Right renal pelvis (tissue), 4 donors: ENCODE measurements around the gene FST. TPM values are rescaled to one million over a fixed set of nuclear protein-coding genes. Genes with fewer than 3 reads are reported as not detected.

ENCODE experiments used
- DNase-seq, 4 donors: peaks; one replicate each; pipeline ENCODE4 v3.0.0-alpha.2; 2013; ENCODE audit warnings: low read depth in 4 of 4, low spot score in 3 of 4, missing footprints in 1 of 4
- polyA plus RNA-seq, 4 donors: library from polyadenylated mRNA; unstranded; fragments of 120-200 nt; gene quantifications; one replicate each; pipeline ENCODE4 v1.2.1, GENCODE V29; 2013; ENCODE audit not compliant: insufficient read length in 4 of 4

Gene FST
- polyA plus RNA-seq = 10 to 100 TPM; 18.1 to 35.5 (median 27.9) TPM

- DNase-seq = peak in 2 of 4 donors; percentile 25 to 28
Measured at GRCh38 chr5:53480416-53481158, at the start of gene FST. Gene FST (plus strand): TSS chr5:53480629. CDS start chr5:53480792, 163 bp downstream.

GRCh38 chr5:53431665-53432064 lies 48.8 kb upstream of the FST start:
- DNase-seq = no peak

- no peak for DNase-seq
Measured at GRCh38 chr5:53433026-53433425, 47.4 kb upstream of the FST start.

GRCh38 chr5:53434541-53434940 lies 45.9 kb upstream of the FST start:
- DNase-seq = no peak

GRCh38 chr5:53436480-53437191 lies 43.8 kb upstream of the FST start:
- DNase-seq = no peak

GRCh38 chr5:53438079-53438478 lies 42.4 kb upstream of the FST start:
- DNase-seq = no peak

- no peak for DNase-seq
Measured at GRCh38 chr5:53438486-53439472, 41.6 kb upstream of the FST start.

GRCh38 chr5:53442961-53443360 lies 37.5 kb upstream of the FST start:
- no peak for DNase-seq

GRCh38 chr5:53445569-53445968 lies 34.9 kb upstream of the FST start:
- DNase-seq = no peak

GRCh38 chr5:53446908-53447307 lies 33.5 kb upstream of the FST start:
- no peak for DNase-seq

GRCh38 chr5:53448851-53449250 lies 31.6 kb upstream of the FST start:
- no peak for DNase-seq

- DNase-seq = no peak
Measured at GRCh38 chr5:53453898-53454718, 26.3 kb upstream of the FST start.

GRCh38 chr5:53454719-53455000 lies 25.8 kb upstream of the FST start:
- DNase-seq = no peak

- DNase-seq = no peak
Measured at GRCh38 chr5:53456366-53456765, 24.1 kb upstream of the FST start.

- DNase-seq = no peak
Measured at GRCh38 chr5:53463909-53464621, 16.4 kb upstream of the FST start.

GRCh38 chr5:53464722-53465121 lies 15.7 kb upstream of the FST start:
- DNase-seq = no peak

GRCh38 chr5:53469946-53470687 lies 10.3 kb upstream of the FST start:
- no peak for DNase-seq

GRCh38 chr5:53472279-53472678 lies 8.2 kb upstream of the FST start:
- DNase-seq = no peak
